C4-2B (cell line): ENCODE data around the gene PFDN1.

Source experiments
- CTCF ChIP-seq: fragments of 450-650 bp; conservative IDR thresholded peaks from 2 replicates; pipeline ENCODE4 v1.5.1; 2017; ENCODE audit warnings: mild to moderate bottlenecking
- ZFX ChIP-seq: fragments of 450-650 bp; IDR thresholded peaks from 2 replicates; pipeline ENCODE4 v1.6.1; 2017

DNA sequence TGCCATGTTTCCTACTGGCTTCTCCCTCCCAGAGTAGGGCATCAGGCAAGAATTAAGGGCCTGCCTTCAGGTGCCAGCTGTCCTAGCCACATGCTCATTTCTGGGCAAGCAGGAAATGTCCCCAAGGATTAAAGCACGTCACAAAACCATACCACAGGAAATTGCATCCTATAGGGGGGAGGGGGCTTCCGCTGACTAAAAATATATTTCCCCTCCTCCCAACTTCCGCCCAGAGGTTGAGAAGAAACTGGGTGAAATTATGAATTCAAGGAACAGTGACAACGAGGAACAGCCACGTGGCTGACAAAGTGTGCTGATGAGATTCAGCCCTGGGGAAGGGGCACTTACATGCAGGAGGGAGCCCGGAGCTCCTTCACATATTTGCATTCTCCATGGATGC lies 39.4 kb upstream of the PFDN1 start:
- TF ChIP-seq CTCF (no peak), ZFX (no peak)
